ENCODE measurements around the gene SLC44A3. TPM values are rescaled to one million over a fixed set of nuclear protein-coding genes. Genes with fewer than 3 reads are reported as not detected.

SLC44A3 gene
- total and polyA plus RNA-seq, 2 of the 13 experiments (the other 11 are each of a cell fraction or from before 2014, with no cell fraction given): 6.8 to 14.1 TPM

DNA sequence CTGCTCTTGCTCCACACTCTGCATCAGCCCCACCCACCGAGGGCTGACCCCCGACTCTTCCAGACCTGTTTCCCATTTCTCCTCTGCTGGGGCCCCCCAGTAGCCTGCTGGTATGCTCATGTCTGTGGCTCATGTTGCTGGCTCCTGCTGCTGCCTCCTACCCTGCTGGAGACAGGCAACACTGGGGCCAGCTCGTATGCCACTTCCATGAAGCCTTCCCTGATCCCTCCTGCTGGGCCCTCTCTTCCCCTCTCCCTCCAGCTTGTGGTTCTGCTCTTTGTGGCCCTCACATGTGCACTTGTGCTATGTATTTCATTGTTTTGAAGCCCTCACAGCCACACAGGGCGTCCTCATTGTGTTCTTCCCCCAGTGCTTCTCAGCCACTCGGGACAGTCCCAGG, 66.2 kb downstream of the SLC44A3 start:
- Histone ChIP-seq H3K4me1 (ENCODE audit: insufficient read depth, low read length) (peaks cover 33% of the 10 kb centered on the region), H3K79me2 (ENCODE audit: insufficient read depth, low read length) (no peaks in the 10 kb centered on the region), H3K27me3 (ENCODE audit: control insufficient read depth in 1 of 2, insufficient read depth in 2 of 2, low read length in 2 of 2) (no peaks in the 10 kb centered on the region), H3K36me3 (replicated peaks in 1 of 2; ENCODE audit: control insufficient read depth in 1 of 2, insufficient read depth in 2 of 2, low read length in 2 of 2) (no peaks in the 10 kb centered on the region), H2AFZ (ENCODE audit: low read length) (no peak overlapping the region), H3K9ac (ENCODE audit: insufficient read depth, low read depth, low read length) (no peak overlapping the region), H3K9me3 (ENCODE audit: low read length) (no peaks in the 10 kb centered on the region), H3K4me3 (replicated peaks in 1 of 3; ENCODE audit: insufficient read depth in 1 of 3, low read depth in 2 of 3, low read length in 3 of 3) (no peak overlapping the region), H4K20me1 (ENCODE audit: insufficient read depth, low read length) (no peaks in the 10 kb centered on the region), H3K27ac (ENCODE audit: extremely low read length, insufficient read depth, low read length) (no peak overlapping the region), H3K4me2 (ENCODE audit: low read depth, low read length) (no peak overlapping the region)
- FAIRE-seq (no peak), ATAC-seq (no peak), DNase-seq (ENCODE audit: low spot score) (no peak)
- intact Hi-C loops (cut with micrococcal nuclease; ENCODE audit: unreplicated experiment): no loop called here
- CTCF ChIA-PET (ENCODE audit: low intra/inter-chr PET ratio, low total read pairs): no interaction called here
- no TSS peak for BruUV-seq (replicated peaks)
- WGBS (ENCODE audit: low lambda C conversion rate): 90% methylated on average over 5 of the region's 5 CpGs
- POLR2A ChIA-PET: no interaction called here
- in situ Hi-C loops (cut with HindIII; ENCODE audit: extremely low pct_ligation_motif_present, low pct_unique_long_range_greater_than_20kb): no loop called here
- TF ChIP-seq FOSL2 (CRISPR knock-in tag; IDR thresholded peaks at IDR 0.05): no peak
- no peak for TF ChIP-seq ZNF607 (CRISPR knock-in tag; IDR thresholded peaks at IDR 0.05; ENCODE audit: borderline replicate concordance)
- no peak for TF ChIP-seq ZNF343 (CRISPR knock-in tag; IDR thresholded peaks at IDR 0.05)
- TF ChIP-seq GPN1 (CRISPR knock-in tag; IDR thresholded peaks at IDR 0.05; ENCODE audit: borderline replicate concordance): no peak
- TF ChIP-seq RFXANK (CRISPR knock-in tag; IDR thresholded peaks at IDR 0.05): no peak
- TF ChIP-seq, protein P1, sequence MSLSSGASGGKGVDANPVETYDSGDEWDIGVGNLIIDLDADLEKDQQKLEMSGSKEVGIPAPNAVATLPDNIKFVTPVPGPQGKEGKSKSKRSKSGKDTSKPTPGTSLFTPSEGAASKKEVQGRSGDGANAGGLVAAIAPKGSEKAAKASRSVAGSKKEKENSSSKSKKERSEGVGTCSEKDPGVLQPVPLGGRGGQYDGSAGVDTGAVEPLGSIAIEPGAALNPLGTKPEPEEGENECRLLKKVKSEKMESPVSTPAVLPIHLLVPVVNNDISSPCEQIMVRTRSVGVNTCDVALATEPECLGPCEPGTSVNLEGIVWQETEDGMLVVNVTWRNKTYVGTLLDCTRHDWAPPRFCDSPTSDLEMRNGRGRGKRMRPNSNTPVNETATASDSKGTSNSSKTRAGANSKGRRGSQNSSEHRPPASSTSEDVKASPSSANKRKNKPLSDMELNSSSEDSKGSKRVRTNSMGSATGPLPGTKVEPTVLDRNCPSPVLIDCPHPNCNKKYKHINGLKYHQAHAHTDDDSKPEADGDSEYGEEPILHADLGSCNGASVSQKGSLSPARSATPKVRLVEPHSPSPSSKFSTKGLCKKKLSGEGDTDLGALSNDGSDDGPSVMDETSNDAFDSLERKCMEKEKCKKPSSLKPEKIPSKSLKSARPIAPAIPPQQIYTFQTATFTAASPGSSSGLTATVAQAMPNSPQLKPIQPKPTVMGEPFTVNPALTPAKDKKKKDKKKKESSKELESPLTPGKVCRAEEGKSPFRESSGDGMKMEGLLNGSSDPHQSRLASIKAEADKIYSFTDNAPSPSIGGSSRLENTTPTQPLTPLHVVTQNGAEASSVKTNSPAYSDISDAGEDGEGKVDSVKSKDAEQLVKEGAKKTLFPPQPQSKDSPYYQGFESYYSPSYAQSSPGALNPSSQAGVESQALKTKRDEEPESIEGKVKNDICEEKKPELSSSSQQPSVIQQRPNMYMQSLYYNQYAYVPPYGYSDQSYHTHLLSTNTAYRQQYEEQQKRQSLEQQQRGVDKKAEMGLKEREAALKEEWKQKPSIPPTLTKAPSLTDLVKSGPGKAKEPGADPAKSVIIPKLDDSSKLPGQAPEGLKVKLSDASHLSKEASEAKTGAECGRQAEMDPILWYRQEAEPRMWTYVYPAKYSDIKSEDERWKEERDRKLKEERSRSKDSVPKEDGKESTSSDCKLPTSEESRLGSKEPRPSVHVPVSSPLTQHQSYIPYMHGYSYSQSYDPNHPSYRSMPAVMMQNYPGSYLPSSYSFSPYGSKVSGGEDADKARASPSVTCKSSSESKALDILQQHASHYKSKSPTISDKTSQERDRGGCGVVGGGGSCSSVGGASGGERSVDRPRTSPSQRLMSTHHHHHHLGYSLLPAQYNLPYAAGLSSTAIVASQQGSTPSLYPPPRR (CRISPR knock-in tag; IDR thresholded peaks at IDR 0.05; ENCODE audit: borderline replicate concordance): no peak
- TF ChIP-seq, protein P2, sequence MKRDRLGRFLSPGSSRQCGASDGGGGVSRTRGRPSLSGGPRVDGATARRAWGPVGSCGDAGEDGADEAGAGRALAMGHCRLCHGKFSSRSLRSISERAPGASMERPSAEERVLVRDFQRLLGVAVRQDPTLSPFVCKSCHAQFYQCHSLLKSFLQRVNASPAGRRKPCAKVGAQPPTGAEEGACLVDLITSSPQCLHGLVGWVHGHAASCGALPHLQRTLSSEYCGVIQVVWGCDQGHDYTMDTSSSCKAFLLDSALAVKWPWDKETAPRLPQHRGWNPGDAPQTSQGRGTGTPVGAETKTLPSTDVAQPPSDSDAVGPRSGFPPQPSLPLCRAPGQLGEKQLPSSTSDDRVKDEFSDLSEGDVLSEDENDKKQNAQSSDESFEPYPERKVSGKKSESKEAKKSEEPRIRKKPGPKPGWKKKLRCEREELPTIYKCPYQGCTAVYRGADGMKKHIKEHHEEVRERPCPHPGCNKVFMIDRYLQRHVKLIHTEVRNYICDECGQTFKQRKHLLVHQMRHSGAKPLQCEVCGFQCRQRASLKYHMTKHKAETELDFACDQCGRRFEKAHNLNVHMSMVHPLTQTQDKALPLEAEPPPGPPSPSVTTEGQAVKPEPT (CRISPR knock-in tag; IDR thresholded peaks at IDR 0.05; ENCODE audit: low read depth): no peak
- no peak for TF ChIP-seq ZNF17 (CRISPR knock-in tag; IDR thresholded peaks at IDR 0.05)
- no peak for TF ChIP-seq LCORL (IDR thresholded peaks at IDR 0.05)
- TF ChIP-seq LCORL (CRISPR knock-in tag; IDR thresholded peaks at IDR 0.05): no peak
- no peak for TF ChIP-seq PRPF4 (IDR thresholded peaks at IDR 0.05; ENCODE audit: low read depth, low read length, poor library complexity, severe bottlenecking)
- TF ChIP-seq ZBTB3 (CRISPR knock-in tag; IDR thresholded peaks at IDR 0.05; ENCODE audit: borderline replicate concordance, low read depth): no peak
- no peak for TF ChIP-seq KLF11 (CRISPR knock-in tag; IDR thresholded peaks at IDR 0.05)
- TF ChIP-seq, protein P3, sequence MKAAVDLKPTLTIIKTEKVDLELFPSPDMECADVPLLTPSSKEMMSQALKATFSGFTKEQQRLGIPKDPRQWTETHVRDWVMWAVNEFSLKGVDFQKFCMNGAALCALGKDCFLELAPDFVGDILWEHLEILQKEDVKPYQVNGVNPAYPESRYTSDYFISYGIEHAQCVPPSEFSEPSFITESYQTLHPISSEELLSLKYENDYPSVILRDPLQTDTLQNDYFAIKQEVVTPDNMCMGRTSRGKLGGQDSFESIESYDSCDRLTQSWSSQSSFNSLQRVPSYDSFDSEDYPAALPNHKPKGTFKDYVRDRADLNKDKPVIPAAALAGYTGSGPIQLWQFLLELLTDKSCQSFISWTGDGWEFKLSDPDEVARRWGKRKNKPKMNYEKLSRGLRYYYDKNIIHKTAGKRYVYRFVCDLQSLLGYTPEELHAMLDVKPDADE (CRISPR knock-in tag; IDR thresholded peaks at IDR 0.05): no peak
- TF ChIP-seq, protein P4, sequence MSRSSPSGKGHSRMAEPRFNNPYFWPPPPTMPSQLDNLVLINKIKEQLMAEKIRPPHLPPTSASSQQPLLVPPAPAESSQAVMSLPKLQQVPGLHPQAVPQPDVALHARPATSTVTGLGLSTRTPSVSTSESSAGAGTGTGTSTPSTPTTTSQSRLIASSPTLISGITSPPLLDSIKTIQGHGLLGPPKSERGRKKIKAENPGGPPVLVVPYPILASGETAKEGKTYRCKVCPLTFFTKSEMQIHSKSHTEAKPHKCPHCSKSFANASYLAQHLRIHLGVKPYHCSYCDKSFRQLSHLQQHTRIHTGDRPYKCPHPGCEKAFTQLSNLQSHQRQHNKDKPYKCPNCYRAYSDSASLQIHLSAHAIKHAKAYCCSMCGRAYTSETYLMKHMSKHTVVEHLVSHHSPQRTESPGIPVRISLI (CRISPR knock-in tag; IDR thresholded peaks at IDR 0.05; ENCODE audit: borderline replicate concordance): no peak
- no peak for TF ChIP-seq ZNF383 (CRISPR knock-in tag; IDR thresholded peaks at IDR 0.05; ENCODE audit: borderline replicate concordance)
- TF ChIP-seq JUND (CRISPR knock-in tag; IDR thresholded peaks at IDR 0.05): no peak

All from HepG2 (cell line).